HG02623 (cell line): ENCODE measurements around the gene PHF13.
"Not testable (repeated sequence)": the region's sequence is repeated elsewhere in the genome, so short reads cannot be mapped to it uniquely, and the experiment has no call there.

Experiments
- ATAC-seq: cut with Tn5 transposase; IDR thresholded peaks from one replicate; pipeline ENCODE4 v1.9.1; 2021; ENCODE audit warnings: moderate library complexity; ENCODE audit not compliant: unreplicated experiment

Gene PHF13

GRCh38 chr1:6653436-6654290 lies 40.1 kb downstream of the PHF13 start:
- ATAC-seq: no peak

DNA sequence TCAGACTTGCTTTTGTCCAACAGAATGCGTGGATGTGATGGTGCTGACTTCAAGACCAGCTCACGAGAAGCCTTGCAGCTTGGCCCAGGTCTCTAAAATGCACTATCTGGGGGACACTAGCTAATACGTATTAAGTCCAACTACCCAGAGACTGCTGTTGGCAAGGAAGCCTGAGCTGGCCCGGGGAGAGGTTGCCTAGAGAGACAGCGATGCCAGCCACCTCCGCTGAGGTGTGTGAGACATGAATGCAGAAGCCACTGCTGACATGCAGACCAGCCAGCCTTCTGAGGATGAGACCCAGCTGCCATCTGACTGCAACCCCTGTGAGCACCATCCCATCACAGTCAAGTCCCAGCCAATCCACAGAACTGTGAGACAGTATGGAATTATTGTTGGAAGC lies 43.6 kb downstream of the PHF13 start:
- ATAC-seq: no peak

DNA sequence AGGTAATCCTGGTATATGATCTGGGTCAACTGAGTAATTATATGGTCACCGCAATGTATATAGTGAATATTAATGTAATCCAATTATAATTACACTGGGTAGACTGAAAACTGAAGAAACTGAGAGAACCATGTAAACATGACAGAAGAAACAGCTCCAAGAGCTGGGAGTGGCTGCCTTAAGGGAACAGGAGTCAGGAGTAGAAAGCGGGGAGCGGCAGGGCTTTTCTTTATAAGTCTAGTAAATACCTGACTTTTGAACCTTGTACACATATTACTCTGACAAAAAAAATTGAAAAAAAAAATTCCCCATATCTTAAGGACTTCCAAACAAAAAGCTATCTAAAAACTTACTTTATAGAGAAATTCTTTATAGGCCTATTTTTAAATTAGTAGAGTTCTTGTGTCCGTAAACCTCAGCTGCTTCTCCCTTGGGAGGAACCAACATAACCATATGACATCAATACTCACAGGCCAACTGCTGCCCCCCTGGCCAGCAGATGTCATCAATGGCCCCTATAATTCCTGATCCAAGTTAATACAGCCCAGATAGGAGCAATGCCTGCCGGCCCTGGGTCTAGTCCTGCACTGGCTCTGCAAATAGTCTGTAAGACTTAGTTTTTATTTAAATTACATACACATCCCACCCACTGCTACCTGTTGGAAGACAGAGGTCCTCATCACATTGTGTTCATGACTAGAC lies 45.0 kb downstream of the PHF13 start:
- ATAC-seq: no peak

- ATAC-seq: no peak
These were observed 47.0 kb downstream of the PHF13 start for GRCh38 chr1:6660415-6661049.

GRCh38 chr1:6662468-6662867 lies 48.9 kb downstream of the PHF13 start:
- ATAC-seq: not testable (repeated sequence)

DNA sequence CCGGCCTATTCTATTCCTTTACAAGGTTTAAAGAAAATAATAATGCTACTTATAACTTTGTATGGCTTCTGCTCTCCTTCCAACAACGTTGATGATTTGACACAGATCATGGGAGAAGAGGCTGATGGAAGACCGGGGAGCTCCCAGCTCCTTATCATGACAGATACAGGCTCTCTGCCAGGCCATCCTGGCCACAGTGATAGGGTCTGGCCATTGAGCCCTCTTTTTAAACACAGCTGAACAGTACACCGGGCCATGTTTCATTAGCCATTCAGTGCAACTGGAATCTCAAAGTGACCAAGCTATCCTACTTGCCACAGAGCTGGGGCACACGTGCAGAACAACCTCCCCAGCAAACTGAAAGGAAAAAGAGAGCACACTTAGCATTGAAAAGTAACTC lies 53.2 kb downstream of the PHF13 start:
- no peak for ATAC-seq

DNA sequence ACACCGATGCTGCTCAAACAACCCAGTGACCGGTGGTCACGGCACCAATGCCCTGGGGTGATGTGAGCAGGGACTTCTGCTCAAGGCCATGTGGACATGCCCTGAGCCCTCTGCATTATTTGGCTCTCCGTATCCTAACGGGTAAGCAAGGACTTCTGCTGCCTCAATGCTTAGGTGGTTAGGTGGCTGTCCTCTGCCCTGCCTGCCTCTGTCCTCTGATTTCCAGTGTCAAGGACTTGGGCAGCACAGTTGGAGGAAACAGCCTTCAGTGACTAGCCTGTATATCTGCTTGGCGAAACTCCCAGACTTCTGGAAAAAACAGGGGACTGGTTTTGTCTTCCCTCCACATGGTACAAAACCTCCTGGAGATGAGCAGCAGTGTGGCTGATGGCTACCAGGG lies 53.6 kb downstream of the PHF13 start:
- no peak for ATAC-seq

DNA sequence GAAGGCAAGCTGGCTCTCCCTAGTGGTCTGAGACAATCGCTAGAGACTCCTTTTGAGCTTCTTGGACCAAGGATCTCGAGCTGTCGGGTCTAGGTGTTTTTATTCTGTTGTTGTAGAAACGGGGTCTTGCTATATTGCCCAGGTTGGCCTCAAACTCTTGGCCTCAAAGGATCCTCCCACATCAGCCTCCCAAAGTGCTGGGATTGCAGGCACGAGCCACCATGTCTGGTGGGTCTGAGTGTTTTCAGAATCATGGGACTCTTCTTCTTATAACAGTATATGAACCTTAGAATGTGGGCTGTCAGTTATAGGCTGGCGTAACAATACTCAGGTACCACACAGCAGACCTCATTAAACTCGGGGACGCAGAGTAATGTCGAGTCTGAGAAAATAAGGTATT lies 55.0 kb downstream of the PHF13 start:
- no peak for ATAC-seq

DNA sequence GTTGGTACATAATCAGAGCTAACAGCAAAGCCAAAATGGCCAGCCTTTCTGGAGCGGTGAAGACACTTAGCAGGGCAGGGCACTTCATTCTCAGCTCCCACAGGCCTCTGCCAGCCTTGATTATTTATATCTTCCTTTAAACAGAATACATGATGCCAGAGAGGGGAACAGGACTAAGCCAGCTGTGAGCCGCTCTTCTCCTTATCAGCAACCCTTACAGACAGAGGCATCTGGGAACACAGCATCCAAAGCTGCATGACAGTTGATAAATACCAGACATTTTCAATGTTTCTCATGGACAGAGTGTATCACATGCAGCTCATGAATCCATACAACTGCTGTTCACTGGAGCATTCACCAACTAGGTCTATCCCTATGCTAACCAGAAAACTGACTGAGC lies 59.0 kb downstream of the PHF13 start:
- ATAC-seq: no peak
